ENCODE data around the gene PALMD.

PALMD gene

DNA sequence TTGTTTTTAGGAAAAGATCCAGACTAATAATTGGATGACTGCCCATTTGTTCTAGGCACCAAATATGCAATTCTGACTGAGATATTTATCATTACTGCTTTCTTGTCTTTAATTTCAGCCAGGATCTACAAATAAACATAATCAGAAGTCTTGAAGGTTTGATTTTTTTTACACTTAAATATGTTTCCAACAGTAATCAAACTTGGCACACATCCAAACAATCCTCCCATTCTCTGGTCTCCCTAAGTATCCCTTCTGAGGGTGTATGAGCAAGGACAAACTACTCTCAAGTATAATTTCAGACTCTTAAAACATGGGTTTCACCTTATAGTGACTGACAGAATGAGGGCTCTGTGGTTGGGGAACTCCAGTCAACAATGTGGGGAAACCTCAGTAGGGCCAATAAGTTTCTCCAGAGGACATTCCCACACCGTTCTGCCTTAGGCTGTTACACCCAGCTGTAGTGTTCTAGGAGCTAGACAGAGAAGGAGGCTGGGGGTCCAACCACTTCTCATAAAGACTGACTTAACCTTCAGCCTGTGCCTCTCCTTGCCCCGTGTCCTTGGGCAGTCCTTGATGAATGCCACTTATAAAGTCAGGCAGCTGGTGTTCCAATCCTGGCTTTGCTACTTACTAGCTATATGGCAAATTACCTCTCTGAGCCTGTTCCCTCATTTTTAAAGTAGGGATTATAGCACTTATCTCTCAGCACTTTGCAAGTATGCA is 1.5 kb upstream of the PALMD start:
- H3F3A ChIP-seq (ENCODE audit: control insufficient read depth, insufficient read depth) = no peaks in the 10 kb centered on the region
- no peaks in the 10 kb centered on the region for H3K36me3 ChIP-seq (ENCODE audit: control insufficient read depth, low read length)
- H4K20me1 ChIP-seq (ENCODE audit: control insufficient read depth, insufficient read depth, low read depth, low read length) = no peaks in the 10 kb centered on the region
- H3K4me3 ChIP-seq (ENCODE audit: low read length) = no peak overlapping the region
- no peaks in the 10 kb centered on the region for H3K4me1 ChIP-seq (ENCODE audit: control insufficient read depth, low read length)
- peaks cover 2% of the 10 kb centered on the region; the same call in 1 of the 2 replicates for H3K27me3 ChIP-seq (ENCODE audit: control insufficient read depth, low read length)
- H3K9me3 ChIP-seq (ENCODE audit: control insufficient read depth, insufficient read depth, low read length) = no peaks in the 10 kb centered on the region
- H3K9me2 ChIP-seq (replicated peaks; ENCODE audit: control insufficient read depth, low read length) = no peaks in the 10 kb centered on the region
- no peaks in the 10 kb centered on the region for H3K79me2 ChIP-seq (ENCODE audit: control insufficient read depth, low read length)
- H3K4me2 ChIP-seq (ENCODE audit: low read length) = no peak overlapping the region
- H3K27ac ChIP-seq (ENCODE audit: low read depth, low read length) = no peak overlapping the region
- TF ChIP-seq EZH2phosphoT487 (IDR thresholded peaks at IDR 0.05; ENCODE audit: borderline replicate concordance, low read length) = no peak
- TF ChIP-seq, protein P1, sequence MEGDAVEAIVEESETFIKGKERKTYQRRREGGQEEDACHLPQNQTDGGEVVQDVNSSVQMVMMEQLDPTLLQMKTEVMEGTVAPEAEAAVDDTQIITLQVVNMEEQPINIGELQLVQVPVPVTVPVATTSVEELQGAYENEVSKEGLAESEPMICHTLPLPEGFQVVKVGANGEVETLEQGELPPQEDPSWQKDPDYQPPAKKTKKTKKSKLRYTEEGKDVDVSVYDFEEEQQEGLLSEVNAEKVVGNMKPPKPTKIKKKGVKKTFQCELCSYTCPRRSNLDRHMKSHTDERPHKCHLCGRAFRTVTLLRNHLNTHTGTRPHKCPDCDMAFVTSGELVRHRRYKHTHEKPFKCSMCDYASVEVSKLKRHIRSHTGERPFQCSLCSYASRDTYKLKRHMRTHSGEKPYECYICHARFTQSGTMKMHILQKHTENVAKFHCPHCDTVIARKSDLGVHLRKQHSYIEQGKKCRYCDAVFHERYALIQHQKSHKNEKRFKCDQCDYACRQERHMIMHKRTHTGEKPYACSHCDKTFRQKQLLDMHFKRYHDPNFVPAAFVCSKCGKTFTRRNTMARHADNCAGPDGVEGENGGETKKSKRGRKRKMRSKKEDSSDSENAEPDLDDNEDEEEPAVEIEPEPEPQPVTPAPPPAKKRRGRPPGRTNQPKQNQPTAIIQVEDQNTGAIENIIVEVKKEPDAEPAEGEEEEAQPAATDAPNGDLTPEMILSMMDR (IDR thresholded peaks at IDR 0.05; ENCODE audit: low read depth, low read length, poor library complexity, severe bottlenecking) = no peak

GRCh38 chr1:99645203-99645602 is 710 bp upstream of the PALMD start:
- Histone ChIP-seq H3K79me2 (ENCODE audit: control insufficient read depth, low read length) (no peaks in the 10 kb centered on the region), H3K4me1 (ENCODE audit: control insufficient read depth, low read length) (no peaks in the 10 kb centered on the region), H3K4me3 (ENCODE audit: low read length) (no peak overlapping the region), H3K27ac (ENCODE audit: low read depth, low read length) (no peak overlapping the region), H3K36me3 (ENCODE audit: control insufficient read depth, low read length) (no peaks in the 10 kb centered on the region), H3K9me2 (replicated peaks; ENCODE audit: control insufficient read depth, low read length) (no peaks in the 10 kb centered on the region), H4K20me1 (ENCODE audit: control insufficient read depth, insufficient read depth, low read depth, low read length) (no peaks in the 10 kb centered on the region), H3K9me3 (ENCODE audit: control insufficient read depth, insufficient read depth, low read length) (no peaks in the 10 kb centered on the region), H3F3A (ENCODE audit: control insufficient read depth, insufficient read depth) (no peaks in the 10 kb centered on the region), H3K4me2 (ENCODE audit: low read length) (no peak overlapping the region), H3K27me3 (ENCODE audit: control insufficient read depth, low read length) (peaks cover 2% of the 10 kb centered on the region; the same call in 1 of the 2 replicates)
- TF ChIP-seq, protein P1 (IDR thresholded peaks at IDR 0.05; ENCODE audit: low read depth, low read length, poor library complexity, severe bottlenecking) = no peak
- TF ChIP-seq EZH2phosphoT487 (IDR thresholded peaks at IDR 0.05; ENCODE audit: borderline replicate concordance, low read length) = no peak

GRCh38 chr1:99646868-99647267 is 955 bp downstream of the PALMD start:
- Histone ChIP-seq H3K27ac (ENCODE audit: low read depth, low read length) (no peak overlapping the region), H3K79me2 (ENCODE audit: control insufficient read depth, low read length) (no peaks in the 10 kb centered on the region), H3K9me3 (ENCODE audit: control insufficient read depth, insufficient read depth, low read length) (no peaks in the 10 kb centered on the region), H3K9me2 (replicated peaks; ENCODE audit: control insufficient read depth, low read length) (no peaks in the 10 kb centered on the region), H3K4me3 (ENCODE audit: low read length) (no peak overlapping the region), H3K4me2 (ENCODE audit: low read length) (no peak overlapping the region), H3K36me3 (ENCODE audit: control insufficient read depth, low read length) (no peaks in the 10 kb centered on the region), H3K4me1 (ENCODE audit: control insufficient read depth, low read length) (no peaks in the 10 kb centered on the region), H3F3A (ENCODE audit: control insufficient read depth, insufficient read depth) (no peaks in the 10 kb centered on the region), H3K27me3 (ENCODE audit: control insufficient read depth, low read length) (peaks cover 2% of the 10 kb centered on the region; the same call in 1 of the 2 replicates), H4K20me1 (ENCODE audit: control insufficient read depth, insufficient read depth, low read depth, low read length) (no peaks in the 10 kb centered on the region)
- TF ChIP-seq EZH2phosphoT487 (IDR thresholded peaks at IDR 0.05; ENCODE audit: borderline replicate concordance, low read length) = no peak
- TF ChIP-seq, protein P1 (IDR thresholded peaks at IDR 0.05; ENCODE audit: low read depth, low read length, poor library complexity, severe bottlenecking) = no peak
